A673 (cell line): Measurements from ENCODE around the gene MAP3K8. TPM values are rescaled to one million over a fixed set of nuclear protein-coding genes. Genes with fewer than 3 reads are reported as not detected.

Experiments
- BruUV-seq: library from RNA; stranded (reverse); fragments of 400-500 nt; replicated peaks from 2 replicates; lab custom pipeline; 2021; lab: Mats Ljungman, UMichigan
- CTCF ChIA-PET: fragments of 300-600 bp; sonication (Branson Sonifier 250); formaldehyde crosslinking; loops from one replicate; lab custom pipeline; 2022; ENCODE audit warnings: antibody characterized with exemption; lab: Charles Lee
- POLR2A ChIA-PET: fragments of 300-600 bp; sonication (Branson Sonifier 250); formaldehyde crosslinking; loops from one replicate; lab custom pipeline; 2022; ENCODE audit warnings: antibody characterized with exemption; ENCODE audit not compliant: low non-redundant PET; lab: Charles Lee
- DNase-seq: peaks from one replicate; pipeline ENCODE4 v3.0.0-alpha.2; 2015; ENCODE audit warnings: low spot score
- H3K27ac ChIP-seq: fragments of 200-600 bp; sonication (generic); 2 replicates; pipeline ENCODE4 v1.5.1; 2016; ENCODE audit warnings: mixed run types, low read depth, mild to moderate bottlenecking, mixed read lengths, antibody characterized with exemption, low read length; ENCODE audit not compliant: poor library complexity, severe bottlenecking
- H3K27me3 ChIP-seq: fragments of 200-600 bp; sonication (generic); replicated peaks from 2 replicates; pipeline ENCODE4 v1.6.1; 2017; ENCODE audit warnings: mixed run types, low read depth, mild to moderate bottlenecking, mixed read lengths, antibody characterized with exemption, low read length; ENCODE audit not compliant: insufficient read depth, poor library complexity
- H3K36me3 ChIP-seq: fragments of 200-600 bp; sonication (generic); 2 replicates; pipeline ENCODE4 v1.6.1; 2016; ENCODE audit warnings: mixed run types, mild to moderate bottlenecking, mixed read lengths, antibody characterized with exemption, low read length; ENCODE audit not compliant: insufficient read depth, poor library complexity, severe bottlenecking
- H3K4me1 ChIP-seq: fragments of 200-600 bp; sonication (generic); 2 replicates; pipeline ENCODE4 v1.6.1; 2017; ENCODE audit warnings: mixed run types, mild to moderate bottlenecking, mixed read lengths, antibody characterized with exemption, low read length; ENCODE audit not compliant: insufficient read depth, poor library complexity, severe bottlenecking
- H3K4me3 ChIP-seq: fragments of 200-600 bp; sonication (generic); 2 replicates; pipeline ENCODE4 v1.5.1; 2016; ENCODE audit warnings: low read depth, mixed run types, mild to moderate bottlenecking, mixed read lengths, low read length; ENCODE audit not compliant: poor library complexity, severe bottlenecking
- H3K9me3 ChIP-seq: fragments of 200-600 bp; sonication (generic); 2 replicates; pipeline ENCODE4 v1.6.1; 2016; ENCODE audit warnings: mixed run types, low read depth, mild to moderate bottlenecking, mixed read lengths, antibody characterized with exemption, low read length; ENCODE audit not compliant: poor library complexity, severe bottlenecking
- CTCF ChIP-seq: fragments of 300-800, 200-600 bp; sonication (generic); conservative IDR thresholded peaks from 2 replicates; pipeline ENCODE4 v1.5.1; 2017; ENCODE audit warnings: low read depth, mild to moderate bottlenecking, antibody characterized with exemption, low read length, moderate library complexity, mixed read lengths
- EZH2 ChIP-seq: fragments of 200-600 bp; sonication (generic); IDR thresholded peaks from 2 replicates; pipeline ENCODE4 v1.6.1; 2017; ENCODE audit warnings: borderline replicate concordance, low read depth, mild to moderate bottlenecking, mixed read lengths, antibody characterized with exemption, low read length; ENCODE audit not compliant: poor library complexity, severe bottlenecking
- intact Hi-C: fragments of 100-400 bp; cut with micrococcal nuclease; formaldehyde crosslinking; loops from one replicate; pipeline ENCODE4 v1.10.0; 2022; ENCODE audit not compliant: unreplicated experiment
- total RNA-seq: library from RNA; stranded (reverse); gene quantifications from 2 replicates; pipeline ENCODE4 v1.2.3, GENCODE V29; 2021

MAP3K8 gene
- total RNA-seq, 1 experiment from 2014 or later = 4.5 TPM

- Histone ChIP-seq H3K4me1 (no peaks in the 10 kb centered on the region), H3K9me3 (no peaks in the 10 kb centered on the region), H3K27me3 (no peaks in the 10 kb centered on the region), H3K36me3 (no peaks in the 10 kb centered on the region), H3K4me3 (no peak overlapping the region), H3K27ac (no peak overlapping the region)
- ChIA-PET CTCF (no interaction called here), POLR2A (interaction anchor here (0.5 kb wide), 1 partner anchor 9 kb away, joined by 15 read pairs; no protein-coding TSS in a partner anchor)
- intact Hi-C loops = no loop called here
- BruUV-seq = no TSS peak
- TF ChIP-seq CTCF (no peak), EZH2 (no peak)
- no peak for DNase-seq
These were observed 16.7 kb upstream of the MAP3K8 start for GRCh38 chr10:30417301-30417700.

GRCh38 chr10:30420266-30420665 lies 13.7 kb upstream of the MAP3K8 start:
- TF ChIP-seq CTCF (no peak), EZH2 (no peak)
- no peaks in the 10 kb centered on the region for H3K9me3 ChIP-seq
- no peaks in the 10 kb centered on the region for H3K27me3 ChIP-seq
- ChIA-PET POLR2A (no interaction called here), CTCF (no interaction called here)
- intact Hi-C loops = no loop called here
- BruUV-seq = no TSS peak
- H3K4me1 ChIP-seq = peaks cover 10% of the 10 kb centered on the region
- no peak for DNase-seq
- H3K27ac ChIP-seq = no peak overlapping the region
- H3K36me3 ChIP-seq = no peaks in the 10 kb centered on the region
- no peak overlapping the region for H3K4me3 ChIP-seq

GRCh38 chr10:30420766-30421165 lies 13.2 kb upstream of the MAP3K8 start:
- CTCF ChIA-PET = no interaction called here
- intact Hi-C loops = no loop called here

More at GRCh38 chr10:30420766-30421165, 13.2 kb upstream of the MAP3K8 start:
- no peak for TF ChIP-seq EZH2
- TF ChIP-seq CTCF = no peak
- Histone ChIP-seq H3K27ac (no peak overlapping the region), H3K9me3 (no peaks in the 10 kb centered on the region), H3K4me3 (no peak overlapping the region), H3K27me3 (no peaks in the 10 kb centered on the region), H3K4me1 (peaks cover 10% of the 10 kb centered on the region), H3K36me3 (no peaks in the 10 kb centered on the region)
- no peak for DNase-seq
- POLR2A ChIA-PET = no interaction called here
- no TSS peak for BruUV-seq
